ENCODE data around the gene CRYBB2. TPM values are rescaled to one million over a fixed set of nuclear protein-coding genes. Genes with fewer than 3 reads are reported as not detected.
"Not testable (repeated sequence)": the region's sequence is repeated elsewhere in the genome, so short reads cannot be mapped to it uniquely, and the experiment has no call there.

The CRYBB2 gene
- not detected for total RNA-seq

GRCh38 chr22:25219211-25219689 is at the start of gene CRYBB2:
TSS of gene CRYBB2 (plus strand) at chr22:25219639. CDS start at chr22:25221430, 1,791 bp downstream.
- peaks cover 9% of the 10 kb centered on the region for H3K27me3 Mint-ChIP-seq
- H3K4me1 Mint-ChIP-seq, result no peaks in the 10 kb centered on the region
- DNase-seq, result no peak
- no peaks in the 10 kb centered on the region for H3K9me3 Mint-ChIP-seq (ENCODE audit: low read depth)
- H3K4me3 Mint-ChIP-seq, result no peak within 1 kb of the TSS
- no peak for ATAC-seq
- H3K36me3 Mint-ChIP-seq, result no peaks in the 10 kb centered on the region
- CTCF ChIA-PET, result no interaction called here
- H3K27ac Mint-ChIP-seq, result no peak within 1 kb of the TSS

- Mint-ChIP-seq H3K27ac (no peak overlapping the region), H3K27me3 (no peaks in the 10 kb centered on the region), H3K36me3 (peaks cover 1% of the 10 kb centered on the region), H3K9me3 (ENCODE audit: low read depth) (no peaks in the 10 kb centered on the region), H3K4me3 (no peak overlapping the region), H3K4me1 (no peaks in the 10 kb centered on the region)
- no peak for ATAC-seq
- no peak for DNase-seq
- CTCF ChIA-PET, result interaction anchor here (0.9 to 1.8 kb wide), 2 partner anchors 9 to 89 kb away, joined by 3 to 10 read pairs; no protein-coding TSS in a partner anchor
Observed at GRCh38 chr22:25170426-25170980, 48.9 kb upstream of the CRYBB2 start.

- CTCF ChIA-PET, result interaction anchor here (0.6 to 1.8 kb wide), 5 partner anchors 90 to 975 kb away, joined by 3 to 10 read pairs (median 3); no protein-coding TSS in a partner anchor
- peaks cover 3% of the 10 kb centered on the region for H3K36me3 Mint-ChIP-seq
Observed at GRCh38 chr22:25172153-25172552, 47.3 kb upstream of the CRYBB2 start.

GRCh38 chr22:25174156-25174887 is 45.1 kb upstream of the CRYBB2 start:
- DNase-seq, result no peak
- Mint-ChIP-seq H3K27ac (no peak overlapping the region), H3K9me3 (ENCODE audit: low read depth) (peaks cover 1% of the 10 kb centered on the region), H3K36me3 (peaks cover 9% of the 10 kb centered on the region), H3K27me3 (no peaks in the 10 kb centered on the region), H3K4me1 (no peaks in the 10 kb centered on the region), H3K4me3 (no peak overlapping the region)
- CTCF ChIA-PET, result interaction anchor here (1.3 kb wide), 1 partner anchor 92 kb away, joined by 3 read pairs; no protein-coding TSS in a partner anchor
- no peak for ATAC-seq

More at GRCh38 chr22:25172153-25172552, 47.3 kb upstream of the CRYBB2 start:
- Mint-ChIP-seq H3K4me1 (no peaks in the 10 kb centered on the region), H3K27ac (no peak overlapping the region), H3K4me3 (no peak overlapping the region), H3K9me3 (ENCODE audit: low read depth) (no peaks in the 10 kb centered on the region), H3K27me3 (no peaks in the 10 kb centered on the region)
- DNase-seq (peak; percentile 53), ATAC-seq (peak; percentile 49)

GRCh38 chr22:25174888-25175411 is 44.5 kb upstream of the CRYBB2 start:
- no peaks in the 10 kb centered on the region for H3K4me1 Mint-ChIP-seq
- ATAC-seq, result no peak
- no peak overlapping the region for H3K4me3 Mint-ChIP-seq
- H3K36me3 Mint-ChIP-seq, result peaks cover 15% of the 10 kb centered on the region
- DNase-seq, result no peak
- no peak overlapping the region for H3K27ac Mint-ChIP-seq
- H3K9me3 Mint-ChIP-seq (ENCODE audit: low read depth), result peaks cover 2% of the 10 kb centered on the region
- no peaks in the 10 kb centered on the region for H3K27me3 Mint-ChIP-seq
- CTCF ChIA-PET, result interaction anchor here (1.3 kb wide), 1 partner anchor 93 kb away, joined by 3 read pairs; no protein-coding TSS in a partner anchor

GRCh38 chr22:25176175-25176574 is 43.3 kb upstream of the CRYBB2 start:
- Mint-ChIP-seq H3K36me3 (peaks cover 16% of the 10 kb centered on the region), H3K4me3 (no peak overlapping the region), H3K27me3 (no peaks in the 10 kb centered on the region), H3K9me3 (ENCODE audit: low read depth) (peaks cover 2% of the 10 kb centered on the region), H3K27ac (no peak overlapping the region), H3K4me1 (no peaks in the 10 kb centered on the region)
- CTCF ChIA-PET, result interaction anchor here (0.5 kb wide), 1 partner anchor 118 kb away, joined by 3 read pairs; no protein-coding TSS in a partner anchor
- ATAC-seq (no peak), DNase-seq (no peak)

- Mint-ChIP-seq H3K9me3 (ENCODE audit: low read depth) (peaks cover 2% of the 10 kb centered on the region), H3K27ac (no peak overlapping the region), H3K27me3 (no peaks in the 10 kb centered on the region), H3K4me3 (no peak overlapping the region), H3K36me3 (peaks cover 16% of the 10 kb centered on the region), H3K4me1 (no peaks in the 10 kb centered on the region)
- CTCF ChIA-PET, result interaction anchor here (0.5 kb wide), 1 partner anchor 119 kb away, joined by 3 read pairs; no protein-coding TSS in a partner anchor
- DNase-seq (no peak), ATAC-seq (no peak)
Observed at GRCh38 chr22:25176799-25177198, 42.6 kb upstream of the CRYBB2 start.

GRCh38 chr22:25177226-25177625 is 42.2 kb upstream of the CRYBB2 start:
- Mint-ChIP-seq H3K27me3 (no peaks in the 10 kb centered on the region), H3K4me1 (no peaks in the 10 kb centered on the region), H3K36me3 (peaks cover 16% of the 10 kb centered on the region), H3K4me3 (no peak overlapping the region), H3K27ac (no peak overlapping the region), H3K9me3 (ENCODE audit: low read depth) (peaks cover 2% of the 10 kb centered on the region)
- DNase-seq (no peak), ATAC-seq (no peak)
- CTCF ChIA-PET, result no interaction called here

GRCh38 chr22:25177895-25178294 is 41.5 kb upstream of the CRYBB2 start:
- no peak overlapping the region for H3K27ac Mint-ChIP-seq
- no peak for DNase-seq

GRCh38 chr22:25178348-25178747 is 41.1 kb upstream of the CRYBB2 start:
- Mint-ChIP-seq H3K4me3 (peak overlapping the region; percentile 37), H3K27ac (peak overlapping the region; percentile 57), H3K36me3 (peaks cover 16% of the 10 kb centered on the region)
- H3K9me3 Mint-ChIP-seq (ENCODE audit: low read depth); H3K27me3 Mint-ChIP-seq; DNase-seq; H3K4me1 Mint-ChIP-seq; CTCF ChIA-PET: not testable (repeated sequence)
- ATAC-seq, result peak; percentile 45

More at GRCh38 chr22:25177895-25178294, 41.5 kb upstream of the CRYBB2 start:
- no peaks in the 10 kb centered on the region for H3K4me1 Mint-ChIP-seq
- peaks cover 2% of the 10 kb centered on the region for H3K9me3 Mint-ChIP-seq (ENCODE audit: low read depth)
- no peaks in the 10 kb centered on the region for H3K27me3 Mint-ChIP-seq
- H3K36me3 Mint-ChIP-seq, result peaks cover 16% of the 10 kb centered on the region
- no peak for ATAC-seq
- CTCF ChIA-PET, result no interaction called here
- no peak overlapping the region for H3K4me3 Mint-ChIP-seq

- H3K27me3 Mint-ChIP-seq; H3K9me3 Mint-ChIP-seq (ENCODE audit: low read depth); H3K4me1 Mint-ChIP-seq; H3K27ac Mint-ChIP-seq; CTCF ChIA-PET; H3K4me3 Mint-ChIP-seq; DNase-seq: not testable (repeated sequence)
- peaks cover 16% of the 10 kb centered on the region for H3K36me3 Mint-ChIP-seq
- ATAC-seq, result peak; percentile 78
Observed at GRCh38 chr22:25178869-25179631, 40.4 kb upstream of the CRYBB2 start.

- Mint-ChIP-seq H3K4me3 (no peak overlapping the region), H3K4me1 (no peaks in the 10 kb centered on the region), H3K9me3 (ENCODE audit: low read depth) (peaks cover 2% of the 10 kb centered on the region), H3K36me3 (peaks cover 11% of the 10 kb centered on the region), H3K27ac (no peak overlapping the region), H3K27me3 (no peaks in the 10 kb centered on the region)
- DNase-seq (no peak), ATAC-seq (no peak)
- CTCF ChIA-PET, result no interaction called here
Observed at GRCh38 chr22:25182131-25183110, 37.0 kb upstream of the CRYBB2 start.
